Caco-2 (cell line): Measurements from ENCODE around the gene MEF2D. TPM values are rescaled to one million over a fixed set of nuclear protein-coding genes. Genes with fewer than 3 reads are reported as not detected.

Experiments used
- BruUV-seq: library from RNA; stranded (reverse); fragments of 400-500 nt; replicated peaks from 2 replicates; lab custom pipeline; 2021; lab: Mats Ljungman, UMichigan
- CTCF ChIA-PET: fragments of 300-600 bp; sonication (Branson Sonifier 250); formaldehyde crosslinking; loops from one replicate; lab custom pipeline; 2022; ENCODE audit warnings: antibody characterized with exemption; lab: Charles Lee
- POLR2A ChIA-PET: fragments of 300-600 bp; sonication (Branson Sonifier 250); formaldehyde crosslinking; loops from one replicate; lab custom pipeline; 2022; ENCODE audit warnings: antibody characterized with exemption; lab: Charles Lee
- DNase-seq, 2 experiments: peaks; one replicate each; pipeline versions ENCODE4 v3.0.0 to v3.0.0-alpha.2; 2020 to 2022
- H3K27me3 ChIP-seq: replicated peaks from 2 replicates; pipeline ENCODE4 v1.6.0; 2011; ENCODE audit warnings: low read length; ENCODE audit not compliant: control insufficient read depth, insufficient read depth
- H3K36me3 ChIP-seq: 2 replicates; pipeline ENCODE4 v1.5.1; 2011; ENCODE audit warnings: low read length; ENCODE audit not compliant: control insufficient read depth, insufficient read depth
- H3K4me1 ChIP-seq: fragments of 250-450 bp; sonication (Bioruptor Pico); 2 replicates; pipeline ENCODE4 v1.5.1; 2020; ENCODE audit warnings: mild to moderate bottlenecking
- H3K4me3 ChIP-seq: 2 replicates; pipeline ENCODE4 v1.5.1; 2011; ENCODE audit warnings: low read depth, mild to moderate bottlenecking, control low read depth, low read length
- H3K9me3 ChIP-seq: fragments of 250-450 bp; sonication (Bioruptor Pico); 2 replicates; pipeline ENCODE4 v1.5.1; 2020; ENCODE audit warnings: mild to moderate bottlenecking, moderate library complexity
- H3K27ac Mint-ChIP-seq: one replicate; pipeline ENCODE4 v1.8.0; 2022; ENCODE audit warnings: mixed read lengths; ENCODE audit not compliant: unreplicated experiment
- H3K27me3 Mint-ChIP-seq: one replicate; pipeline ENCODE4 v1.8.0; 2022; ENCODE audit warnings: mixed read lengths; ENCODE audit not compliant: insufficient read depth, unreplicated experiment
- H3K36me3 Mint-ChIP-seq: one replicate; pipeline ENCODE4 v1.8.0; 2022; ENCODE audit warnings: mild to moderate bottlenecking, mixed read lengths; ENCODE audit not compliant: insufficient read depth, unreplicated experiment
- H3K4me1 Mint-ChIP-seq: one replicate; pipeline ENCODE4 v1.8.0; 2022; ENCODE audit warnings: low read depth, mixed read lengths; ENCODE audit not compliant: unreplicated experiment
- H3K4me3 Mint-ChIP-seq: one replicate; pipeline ENCODE4 v1.8.0; 2022; ENCODE audit warnings: mild to moderate bottlenecking, moderate library complexity, mixed read lengths; ENCODE audit not compliant: unreplicated experiment
- H3K9me3 Mint-ChIP-seq: one replicate; pipeline ENCODE4 v1.8.0; 2022; ENCODE audit warnings: mixed read lengths; ENCODE audit not compliant: unreplicated experiment
- CTCF ChIP-seq, 2 experiments: fragments of 200-600 bp in 1 of 2; IDR thresholded peaks; 1 replicate in 1 of 2; 2 replicates in 1 of 2; pipeline versions ENCODE4 v1.5.1 to v1.8.0; 2011 to 2022; ENCODE audit warnings: antibody characterized with exemption in 1 of 2, control low read depth in 1 of 2, inconsistent platforms in 1 of 2, low read depth in 1 of 2, low read length in 1 of 2, mild to moderate bottlenecking in 1 of 2, moderate library complexity in 1 of 2; ENCODE audit not compliant: insufficient read depth in 1 of 2, severe bottlenecking in 1 of 2, unreplicated experiment in 1 of 2
- intact Hi-C: fragments of 100-400 bp; cut with micrococcal nuclease; formaldehyde crosslinking; loops from one replicate; pipeline ENCODE4 v1.10.0; 2022; ENCODE audit not compliant: unreplicated experiment
- total RNA-seq: library from RNA; stranded (reverse); gene quantifications from 2 replicates; pipeline ENCODE4 v1.2.3, GENCODE V29; 2022

Gene MEF2D
- total RNA-seq, 1 experiment from 2014 or later: 18.6 TPM

GRCh38 chr1:156476501-156477298, 23.9 kb downstream of the MEF2D start:
- Mint-ChIP-seq H3K4me3 (no peak overlapping the region), H3K27ac (no peak overlapping the region)
- BruUV-seq: no TSS peak

GRCh38 chr1:156475568-156476500, 24.7 kb downstream of the MEF2D start:
- H3K36me3 ChIP-seq: peaks cover 6% of the 10 kb centered on the region
- Mint-ChIP-seq H3K36me3 (peaks cover 41% of the 10 kb centered on the region), H3K27me3 (no peaks in the 10 kb centered on the region), H3K4me3 (no peak overlapping the region), H3K4me1 (no peaks in the 10 kb centered on the region), H3K9me3 (no peaks in the 10 kb centered on the region), H3K27ac (no peak overlapping the region)
- H3K9me3 ChIP-seq: no peaks in the 10 kb centered on the region
- BruUV-seq: no TSS peak
- ChIA-PET POLR2A (interaction anchor here (0.5 kb wide), 1 partner anchor 187 kb away, joined by 10 read pairs; no protein-coding TSS in a partner anchor), CTCF (no interaction called here)
- H3K4me1 ChIP-seq: peaks cover 8% of the 10 kb centered on the region
- H3K27me3 ChIP-seq: no peaks in the 10 kb centered on the region
- intact Hi-C loops: no loop called here
- H3K4me3 ChIP-seq: no peak overlapping the region
- no peak for TF ChIP-seq CTCF (IDR thresholded peaks at IDR 0.05; ENCODE audit: insufficient read depth in 1 of 2, low read depth in 1 of 2, low read length in 1 of 2, severe bottlenecking in 1 of 2, unreplicated experiment in 1 of 2)
- DNase-seq: no peak

More at GRCh38 chr1:156476501-156477298, 23.9 kb downstream of the MEF2D start:
- Histone ChIP-seq H3K9me3 (no peaks in the 10 kb centered on the region), H3K4me3 (no peak overlapping the region), H3K27me3 (no peaks in the 10 kb centered on the region), H3K4me1 (peaks cover 6% of the 10 kb centered on the region), H3K36me3 (peaks cover 4% of the 10 kb centered on the region)
- Mint-ChIP-seq H3K36me3 (peaks cover 35% of the 10 kb centered on the region), H3K9me3 (no peaks in the 10 kb centered on the region), H3K27me3 (no peaks in the 10 kb centered on the region), H3K4me1 (no peaks in the 10 kb centered on the region)
- TF ChIP-seq CTCF (IDR thresholded peaks at IDR 0.05; ENCODE audit: insufficient read depth in 1 of 2, low read depth in 1 of 2, low read length in 1 of 2, severe bottlenecking in 1 of 2, unreplicated experiment in 1 of 2): no peak
- intact Hi-C loops: no loop called here
- DNase-seq: no peak
- POLR2A ChIA-PET: no interaction called here
- CTCF ChIA-PET: no interaction called here

- peaks cover 41% of the 10 kb centered on the region for H3K36me3 Mint-ChIP-seq
These were observed 25.6 kb downstream of the MEF2D start for GRCh38 chr1:156474966-156475365.

More at GRCh38 chr1:156474966-156475365, 25.6 kb downstream of the MEF2D start:
- Histone ChIP-seq H3K36me3 (peaks cover 3% of the 10 kb centered on the region), H3K27me3 (no peaks in the 10 kb centered on the region), H3K4me3 (no peak overlapping the region), H3K9me3 (no peaks in the 10 kb centered on the region), H3K4me1 (peaks cover 8% of the 10 kb centered on the region)
- intact Hi-C loops: no loop called here
- Mint-ChIP-seq H3K27ac (no peak overlapping the region), H3K27me3 (no peaks in the 10 kb centered on the region), H3K4me1 (no peaks in the 10 kb centered on the region), H3K9me3 (no peaks in the 10 kb centered on the region), H3K4me3 (no peak overlapping the region)
- BruUV-seq: no TSS peak
- ChIA-PET POLR2A (interaction anchor here (0.5 kb wide), 1 partner anchor 188 kb away, joined by 10 read pairs; no protein-coding TSS in a partner anchor), CTCF (interaction anchor here (0.9 kb wide), 1 partner anchor 17 kb away, joined by 3 read pairs; no protein-coding TSS in a partner anchor)
- no peak for TF ChIP-seq CTCF (IDR thresholded peaks at IDR 0.05; ENCODE audit: insufficient read depth in 1 of 2, low read depth in 1 of 2, low read length in 1 of 2, severe bottlenecking in 1 of 2, unreplicated experiment in 1 of 2)
- DNase-seq: no peak
